ENCODE measurements around the gene UBA6.

DNA sequence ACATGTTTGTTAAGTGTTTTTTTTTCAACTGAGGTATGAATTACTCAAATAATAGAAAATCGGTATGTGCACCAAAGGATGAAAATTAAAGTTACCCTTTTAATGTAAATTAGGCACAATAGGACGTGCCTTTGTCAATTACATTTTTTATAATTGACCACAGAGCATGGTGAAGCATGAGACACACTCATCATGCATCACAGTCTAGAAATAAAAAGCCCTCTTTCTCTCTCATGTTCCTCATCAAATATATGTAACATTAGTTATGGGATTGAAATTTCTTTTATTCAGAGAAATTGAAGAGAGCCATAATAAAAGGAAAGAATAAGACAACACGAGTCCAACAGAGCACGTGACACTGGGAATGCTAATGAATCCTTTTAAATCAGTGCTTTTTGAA is 49.7 kb upstream of the UBA6 start:
- TF ChIP-seq POLR2A (IDR thresholded peaks at IDR 0.05) (no peak), CTCF (IDR thresholded peaks at IDR 0.05) (no peak)
